WTC11 (cell line): ENCODE measurements around the gene SPAG4. TPM values are rescaled to one million over a fixed set of nuclear protein-coding genes. Genes with fewer than 3 reads are reported as not detected.

ENCODE experiments used
- ATAC-seq: fragments of 200-7000 bp; cut with Tn5 transposase; 2 replicates; pipeline ENCODE4 v1.10.0; 2021; ENCODE audit warnings: mild to moderate bottlenecking, moderate library complexity
- CTCF ChIA-PET: fragments of 300-600 bp; sonication (Branson Sonifier 250); formaldehyde crosslinking; loops from one replicate; lab custom pipeline; 2021; ENCODE audit warnings: antibody characterized with exemption; lab: Charles Lee
- POLR2A ChIA-PET: fragments of 350-600 bp; sonication (Branson Sonifier 250); formaldehyde crosslinking; loops from one replicate; lab custom pipeline; 2021; ENCODE audit warnings: antibody characterized with exemption; lab: Charles Lee
- DNase-seq: peaks from one replicate; pipeline ENCODE4 v3.0.0; 2021; ENCODE audit warnings: low spot score
- H3K27ac Mint-ChIP-seq: 2 replicates; pipeline ENCODE4 v1.8.0; 2021; ENCODE audit warnings: mixed read lengths
- H3K27me3 Mint-ChIP-seq: 2 replicates; pipeline ENCODE4 v1.8.0; 2021; ENCODE audit warnings: low read depth, mild to moderate bottlenecking, moderate library complexity, mixed read lengths
- H3K36me3 Mint-ChIP-seq: 2 replicates; pipeline ENCODE4 v1.8.0; 2021; ENCODE audit warnings: mixed read lengths
- H3K4me1 Mint-ChIP-seq: 2 replicates; pipeline ENCODE4 v1.8.0; 2022; ENCODE audit warnings: mixed read lengths
- H3K4me3 Mint-ChIP-seq: 2 replicates; pipeline ENCODE4 v1.8.0; 2021; ENCODE audit warnings: mild to moderate bottlenecking, moderate library complexity, mixed read lengths
- H3K9me3 Mint-ChIP-seq: 2 replicates; pipeline ENCODE4 v1.8.0; 2021; ENCODE audit warnings: mixed read lengths
- CBFB ChIP-seq: sonication (generic); formaldehyde crosslinking; IDR thresholded peaks from 2 replicates; pipeline ENCODE4 v1.8.1; 2022; ENCODE audit warnings: mild to moderate bottlenecking, low read depth, missing genetic modification reagents
- FOXK1 ChIP-seq: sonication (generic); formaldehyde crosslinking; IDR thresholded peaks from 2 replicates; pipeline ENCODE4 v1.8.0; 2022; ENCODE audit warnings: mild to moderate bottlenecking, moderate library complexity, missing genetic modification reagents
- HMGA2 ChIP-seq: fragments of 250-450 bp; sonication (Bioruptor Pico); IDR thresholded peaks from 2 replicates; pipeline ENCODE4 v1.4.0; 2021; ENCODE audit warnings: mild to moderate bottlenecking, moderate library complexity
- IRF2 ChIP-seq: sonication (generic); formaldehyde crosslinking; IDR thresholded peaks from 2 replicates; pipeline ENCODE4 v1.8.0; 2022; ENCODE audit warnings: low read depth, missing genetic modification reagents, borderline replicate concordance
- JUN ChIP-seq: sonication (generic); formaldehyde crosslinking; IDR thresholded peaks from 2 replicates; pipeline ENCODE4 v1.8.0; 2023; ENCODE audit warnings: mild to moderate bottlenecking, missing genetic modification reagents
- NFE2L1 ChIP-seq: sonication (generic); formaldehyde crosslinking; IDR thresholded peaks from 2 replicates; pipeline ENCODE4 v1.8.1; 2023; ENCODE audit warnings: missing genetic modification reagents
- NR1H2 ChIP-seq: sonication (generic); formaldehyde crosslinking; IDR thresholded peaks from 2 replicates; pipeline ENCODE4 v1.9.0; 2021; ENCODE audit warnings: mild to moderate bottlenecking, moderate library complexity, missing genetic modification reagents
- NR3C1 ChIP-seq: sonication (generic); formaldehyde crosslinking; conservative IDR thresholded peaks from 2 replicates; pipeline ENCODE4 v1.8.1; 2023; ENCODE audit warnings: low read depth, mild to moderate bottlenecking, missing genetic modification reagents
- OVOL2 ChIP-seq: fragments of 250-450 bp; sonication (Bioruptor Pico); IDR thresholded peaks from 2 replicates; pipeline ENCODE4 v1.9.0; 2021; ENCODE audit warnings: mild to moderate bottlenecking, borderline replicate concordance
- PRRX2 ChIP-seq: fragments of 250-450 bp; sonication (Bioruptor Pico); IDR thresholded peaks from 2 replicates; pipeline ENCODE4 v1.8.0; 2021; ENCODE audit warnings: mild to moderate bottlenecking
- RORB ChIP-seq: fragments of 250-450 bp; sonication (Bioruptor Pico); IDR thresholded peaks from 2 replicates; pipeline ENCODE4 v1.9.0; 2021; ENCODE audit warnings: mild to moderate bottlenecking
- SMAD4 ChIP-seq: sonication (generic); formaldehyde crosslinking; IDR thresholded peaks from 2 replicates; pipeline ENCODE4 v1.8.0; 2022; ENCODE audit warnings: mild to moderate bottlenecking, missing genetic modification reagents
- SOX15 ChIP-seq: fragments of 250-450 bp; sonication (Bioruptor Pico); IDR thresholded peaks from 2 replicates; pipeline ENCODE4 v1.9.0; 2021; ENCODE audit warnings: mild to moderate bottlenecking
- TCF7 ChIP-seq: sonication (generic); formaldehyde crosslinking; IDR thresholded peaks from 2 replicates; pipeline ENCODE4 v1.8.0; 2022; ENCODE audit warnings: mild to moderate bottlenecking, low read depth, missing genetic modification reagents, moderate library complexity
- ZNF423 ChIP-seq: fragments of 250-450 bp; sonication (Bioruptor Pico); IDR thresholded peaks from 2 replicates; pipeline ENCODE4 v2.1.2; 2022; ENCODE audit warnings: mild to moderate bottlenecking, moderate library complexity
- total RNA-seq: library from RNA; stranded (reverse); gene quantifications from 3 replicates; pipeline ENCODE4 v1.2.3, GENCODE V29; 2021
- TF ChIP-seq, protein P1 (sequence below): fragments of 250-450 bp; sonication (Bioruptor Pico); conservative IDR thresholded peaks from 2 replicates; pipeline ENCODE4 v1.9.0; 2021; ENCODE audit warnings: mild to moderate bottlenecking
- TF ChIP-seq, protein P2 (sequence below): sonication (generic); formaldehyde crosslinking; IDR thresholded peaks from 2 replicates; pipeline ENCODE4 v1.8.0; 2022; ENCODE audit warnings: mild to moderate bottlenecking, missing genetic modification reagents
- TF ChIP-seq, protein P3 (sequence below): sonication (generic); formaldehyde crosslinking; IDR thresholded peaks from 2 replicates; pipeline ENCODE4 v1.8.1; 2022; ENCODE audit warnings: low read depth, missing genetic modification reagents, borderline replicate concordance
- TF ChIP-seq, protein P4 (sequence below): fragments of 250-450 bp; sonication (Bioruptor Pico); IDR thresholded peaks from 2 replicates; pipeline ENCODE4 v1.9.0; 2021; ENCODE audit warnings: mild to moderate bottlenecking
- TF ChIP-seq, protein P5 (sequence below): sonication (generic); formaldehyde crosslinking; IDR thresholded peaks from 2 replicates; pipeline ENCODE4 v1.8.0; 2022; ENCODE audit warnings: mild to moderate bottlenecking, missing genetic modification reagents
- TF ChIP-seq, protein P6 (sequence below): sonication (generic); formaldehyde crosslinking; IDR thresholded peaks from 2 replicates; pipeline ENCODE4 v1.8.0; 2023; ENCODE audit warnings: mild to moderate bottlenecking, missing genetic modification reagents
- TF ChIP-seq, protein P7 (sequence below): fragments of 250-450 bp; sonication (Bioruptor Pico); IDR thresholded peaks from 2 replicates; pipeline ENCODE4 v1.8.0; 2021; ENCODE audit warnings: mild to moderate bottlenecking
- TF ChIP-seq, protein P8 (sequence below): sonication (generic); formaldehyde crosslinking; IDR thresholded peaks from 2 replicates; pipeline ENCODE4 v1.8.0; 2022; ENCODE audit warnings: missing genetic modification reagents
- TF ChIP-seq, protein P9 (sequence below): sonication (generic); formaldehyde crosslinking; conservative IDR thresholded peaks from 2 replicates; pipeline ENCODE4 v1.8.1; 2022; ENCODE audit warnings: mild to moderate bottlenecking, missing genetic modification reagents

Gene SPAG4
- total RNA-seq, 1 experiment from 2014 or later = 3.5 TPM

DNA sequence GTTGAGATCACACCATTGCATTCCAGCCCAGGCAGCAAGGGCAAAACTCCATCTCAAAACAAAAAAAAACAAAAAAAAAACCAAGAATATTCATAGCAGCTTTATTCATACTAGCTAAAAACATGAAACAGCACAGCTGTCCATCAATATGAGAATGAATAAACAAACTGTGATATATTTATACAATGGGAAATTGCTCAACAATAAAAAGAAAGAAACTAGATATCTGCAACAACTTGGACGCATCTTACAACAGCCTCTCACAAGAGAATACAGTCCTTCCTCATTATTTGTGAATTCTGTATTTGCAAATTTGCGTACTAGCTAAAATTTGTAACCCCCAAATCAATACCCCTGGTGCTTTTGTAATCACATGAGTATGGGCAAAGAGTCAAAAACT, 28.2 kb upstream of the SPAG4 start (continued):
- TF ChIP-seq SMAD4 (CRISPR knock-in tag) = no peak
- TF ChIP-seq, protein P1, sequence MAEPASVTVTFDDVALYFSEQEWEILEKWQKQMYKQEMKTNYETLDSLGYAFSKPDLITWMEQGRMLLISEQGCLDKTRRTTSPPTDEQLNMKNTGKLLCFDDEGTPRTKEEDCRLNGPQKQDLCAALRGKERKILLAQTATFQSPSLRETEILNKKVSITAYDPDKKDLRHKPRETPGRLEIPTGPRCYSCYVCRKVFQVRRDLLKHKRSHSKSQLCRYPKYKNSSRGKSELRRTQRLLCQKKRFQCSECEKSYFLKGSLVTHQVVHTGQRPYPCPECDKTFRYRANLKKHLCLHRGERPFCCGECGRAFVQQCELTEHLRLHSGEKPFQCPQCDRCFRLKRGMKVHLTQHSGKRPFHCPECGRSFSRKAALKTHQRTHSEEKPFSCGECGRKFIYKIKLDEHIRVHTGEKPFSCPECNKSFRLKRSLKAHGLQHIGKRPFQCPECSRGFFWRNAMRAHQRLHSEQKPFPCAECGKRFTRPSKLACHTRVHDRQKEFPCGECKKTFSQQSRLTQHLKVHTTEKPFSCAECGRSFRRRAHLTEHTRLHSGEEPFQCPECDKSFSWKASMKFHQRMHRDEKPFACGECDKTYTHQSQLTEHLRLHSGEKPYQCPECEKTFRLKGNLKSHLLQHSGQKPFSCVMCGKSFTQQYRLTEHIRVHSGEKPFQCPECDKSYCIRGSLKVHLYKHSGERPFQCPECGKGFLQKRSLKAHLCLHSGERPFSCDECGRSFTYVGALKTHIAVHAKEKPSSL (CRISPR knock-in tag) = no peak
- TF ChIP-seq, protein P2, sequence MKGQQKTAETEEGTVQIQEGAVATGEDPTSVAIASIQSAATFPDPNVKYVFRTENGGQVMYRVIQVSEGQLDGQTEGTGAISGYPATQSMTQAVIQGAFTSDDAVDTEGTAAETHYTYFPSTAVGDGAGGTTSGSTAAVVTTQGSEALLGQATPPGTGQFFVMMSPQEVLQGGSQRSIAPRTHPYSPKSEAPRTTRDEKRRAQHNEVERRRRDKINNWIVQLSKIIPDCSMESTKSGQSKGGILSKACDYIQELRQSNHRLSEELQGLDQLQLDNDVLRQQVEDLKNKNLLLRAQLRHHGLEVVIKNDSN (CRISPR knock-in tag) = no peak
- TF ChIP-seq, protein P3, sequence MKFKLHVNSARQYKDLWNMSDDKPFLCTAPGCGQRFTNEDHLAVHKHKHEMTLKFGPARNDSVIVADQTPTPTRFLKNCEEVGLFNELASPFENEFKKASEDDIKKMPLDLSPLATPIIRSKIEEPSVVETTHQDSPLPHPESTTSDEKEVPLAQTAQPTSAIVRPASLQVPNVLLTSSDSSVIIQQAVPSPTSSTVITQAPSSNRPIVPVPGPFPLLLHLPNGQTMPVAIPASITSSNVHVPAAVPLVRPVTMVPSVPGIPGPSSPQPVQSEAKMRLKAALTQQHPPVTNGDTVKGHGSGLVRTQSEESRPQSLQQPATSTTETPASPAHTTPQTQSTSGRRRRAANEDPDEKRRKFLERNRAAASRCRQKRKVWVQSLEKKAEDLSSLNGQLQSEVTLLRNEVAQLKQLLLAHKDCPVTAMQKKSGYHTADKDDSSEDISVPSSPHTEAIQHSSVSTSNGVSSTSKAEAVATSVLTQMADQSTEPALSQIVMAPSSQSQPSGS (CRISPR knock-in tag) = no peak
- no peak for TF ChIP-seq OVOL2 (CRISPR knock-in tag)

DNA sequence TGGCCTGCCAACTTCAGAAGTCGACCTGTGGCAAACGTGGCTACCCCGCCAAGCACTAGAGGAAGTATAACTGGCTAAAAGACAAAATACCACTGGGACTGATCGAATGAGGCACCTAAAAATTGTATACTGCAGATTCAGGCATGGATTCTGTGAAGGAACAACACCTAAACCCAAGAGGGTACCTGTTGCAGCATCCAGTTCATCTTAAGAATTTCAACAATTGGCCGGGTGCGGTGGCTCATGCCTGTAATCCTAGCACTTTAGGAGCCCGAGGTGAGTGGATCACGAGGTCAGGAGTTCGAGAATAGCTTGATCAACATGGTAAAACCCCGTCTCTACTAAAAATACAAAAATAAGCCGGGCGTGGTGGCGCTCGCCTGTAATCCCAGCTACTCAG, 27.2 kb upstream of the SPAG4 start:
- CTCF ChIA-PET = interaction anchor here (1.7 to 2.5 kb wide), 3 partner anchors 16 to 47 kb away, joined by 5 to 11 read pairs (median 8); partner anchors contain the start of gene ERGIC3
- Mint-ChIP-seq H3K9me3 (peaks cover 6% of the 10 kb centered on the region), H3K4me1 (peaks cover 4% of the 10 kb centered on the region; the same call in 1 of the 2 replicates), H3K27me3 (no peaks in the 10 kb centered on the region), H3K36me3 (no peaks in the 10 kb centered on the region), H3K27ac (peak overlapping the region; percentile 82), H3K4me3 (no peak overlapping the region)
- ATAC-seq (no peak), DNase-seq (no peak)
- TF ChIP-seq NR1H2 (CRISPR knock-in tag) (no peak), SOX15 (no peak), FOXK1 (CRISPR knock-in tag) (no peak), PRRX2 (CRISPR knock-in tag) (no peak), JUN (CRISPR knock-in tag) (no peak), NFE2L1 (no peak), ZNF423 (no peak), IRF2 (CRISPR knock-in tag) (no peak), RORB (CRISPR knock-in tag) (no peak), CBFB (no peak), NR3C1 (no peak), HMGA2 (CRISPR knock-in tag) (no peak), TCF7 (no peak)
- TF ChIP-seq, protein P4, sequence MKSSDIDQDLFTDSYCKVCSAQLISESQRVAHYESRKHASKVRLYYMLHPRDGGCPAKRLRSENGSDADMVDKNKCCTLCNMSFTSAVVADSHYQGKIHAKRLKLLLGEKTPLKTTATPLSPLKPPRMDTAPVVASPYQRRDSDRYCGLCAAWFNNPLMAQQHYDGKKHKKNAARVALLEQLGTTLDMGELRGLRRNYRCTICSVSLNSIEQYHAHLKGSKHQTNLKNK = no peak
- TF ChIP-seq, protein P5, sequence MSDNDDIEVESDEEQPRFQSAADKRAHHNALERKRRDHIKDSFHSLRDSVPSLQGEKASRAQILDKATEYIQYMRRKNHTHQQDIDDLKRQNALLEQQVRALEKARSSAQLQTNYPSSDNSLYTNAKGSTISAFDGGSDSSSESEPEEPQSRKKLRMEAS = no peak
- TF ChIP-seq, protein P6, sequence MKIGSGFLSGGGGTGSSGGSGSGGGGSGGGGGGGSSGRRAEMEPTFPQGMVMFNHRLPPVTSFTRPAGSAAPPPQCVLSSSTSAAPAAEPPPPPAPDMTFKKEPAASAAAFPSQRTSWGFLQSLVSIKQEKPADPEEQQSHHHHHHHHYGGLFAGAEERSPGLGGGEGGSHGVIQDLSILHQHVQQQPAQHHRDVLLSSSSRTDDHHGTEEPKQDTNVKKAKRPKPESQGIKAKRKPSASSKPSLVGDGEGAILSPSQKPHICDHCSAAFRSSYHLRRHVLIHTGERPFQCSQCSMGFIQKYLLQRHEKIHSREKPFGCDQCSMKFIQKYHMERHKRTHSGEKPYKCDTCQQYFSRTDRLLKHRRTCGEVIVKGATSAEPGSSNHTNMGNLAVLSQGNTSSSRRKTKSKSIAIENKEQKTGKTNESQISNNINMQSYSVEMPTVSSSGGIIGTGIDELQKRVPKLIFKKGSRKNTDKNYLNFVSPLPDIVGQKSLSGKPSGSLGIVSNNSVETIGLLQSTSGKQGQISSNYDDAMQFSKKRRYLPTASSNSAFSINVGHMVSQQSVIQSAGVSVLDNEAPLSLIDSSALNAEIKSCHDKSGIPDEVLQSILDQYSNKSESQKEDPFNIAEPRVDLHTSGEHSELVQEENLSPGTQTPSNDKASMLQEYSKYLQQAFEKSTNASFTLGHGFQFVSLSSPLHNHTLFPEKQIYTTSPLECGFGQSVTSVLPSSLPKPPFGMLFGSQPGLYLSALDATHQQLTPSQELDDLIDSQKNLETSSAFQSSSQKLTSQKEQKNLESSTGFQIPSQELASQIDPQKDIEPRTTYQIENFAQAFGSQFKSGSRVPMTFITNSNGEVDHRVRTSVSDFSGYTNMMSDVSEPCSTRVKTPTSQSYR (CRISPR knock-in tag) = no peak
- TF ChIP-seq, protein P7, sequence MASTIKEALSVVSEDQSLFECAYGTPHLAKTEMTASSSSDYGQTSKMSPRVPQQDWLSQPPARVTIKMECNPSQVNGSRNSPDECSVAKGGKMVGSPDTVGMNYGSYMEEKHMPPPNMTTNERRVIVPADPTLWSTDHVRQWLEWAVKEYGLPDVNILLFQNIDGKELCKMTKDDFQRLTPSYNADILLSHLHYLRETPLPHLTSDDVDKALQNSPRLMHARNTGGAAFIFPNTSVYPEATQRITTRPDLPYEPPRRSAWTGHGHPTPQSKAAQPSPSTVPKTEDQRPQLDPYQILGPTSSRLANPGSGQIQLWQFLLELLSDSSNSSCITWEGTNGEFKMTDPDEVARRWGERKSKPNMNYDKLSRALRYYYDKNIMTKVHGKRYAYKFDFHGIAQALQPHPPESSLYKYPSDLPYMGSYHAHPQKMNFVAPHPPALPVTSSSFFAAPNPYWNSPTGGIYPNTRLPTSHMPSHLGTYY (CRISPR knock-in tag) = no peak
- TF ChIP-seq, protein P8, sequence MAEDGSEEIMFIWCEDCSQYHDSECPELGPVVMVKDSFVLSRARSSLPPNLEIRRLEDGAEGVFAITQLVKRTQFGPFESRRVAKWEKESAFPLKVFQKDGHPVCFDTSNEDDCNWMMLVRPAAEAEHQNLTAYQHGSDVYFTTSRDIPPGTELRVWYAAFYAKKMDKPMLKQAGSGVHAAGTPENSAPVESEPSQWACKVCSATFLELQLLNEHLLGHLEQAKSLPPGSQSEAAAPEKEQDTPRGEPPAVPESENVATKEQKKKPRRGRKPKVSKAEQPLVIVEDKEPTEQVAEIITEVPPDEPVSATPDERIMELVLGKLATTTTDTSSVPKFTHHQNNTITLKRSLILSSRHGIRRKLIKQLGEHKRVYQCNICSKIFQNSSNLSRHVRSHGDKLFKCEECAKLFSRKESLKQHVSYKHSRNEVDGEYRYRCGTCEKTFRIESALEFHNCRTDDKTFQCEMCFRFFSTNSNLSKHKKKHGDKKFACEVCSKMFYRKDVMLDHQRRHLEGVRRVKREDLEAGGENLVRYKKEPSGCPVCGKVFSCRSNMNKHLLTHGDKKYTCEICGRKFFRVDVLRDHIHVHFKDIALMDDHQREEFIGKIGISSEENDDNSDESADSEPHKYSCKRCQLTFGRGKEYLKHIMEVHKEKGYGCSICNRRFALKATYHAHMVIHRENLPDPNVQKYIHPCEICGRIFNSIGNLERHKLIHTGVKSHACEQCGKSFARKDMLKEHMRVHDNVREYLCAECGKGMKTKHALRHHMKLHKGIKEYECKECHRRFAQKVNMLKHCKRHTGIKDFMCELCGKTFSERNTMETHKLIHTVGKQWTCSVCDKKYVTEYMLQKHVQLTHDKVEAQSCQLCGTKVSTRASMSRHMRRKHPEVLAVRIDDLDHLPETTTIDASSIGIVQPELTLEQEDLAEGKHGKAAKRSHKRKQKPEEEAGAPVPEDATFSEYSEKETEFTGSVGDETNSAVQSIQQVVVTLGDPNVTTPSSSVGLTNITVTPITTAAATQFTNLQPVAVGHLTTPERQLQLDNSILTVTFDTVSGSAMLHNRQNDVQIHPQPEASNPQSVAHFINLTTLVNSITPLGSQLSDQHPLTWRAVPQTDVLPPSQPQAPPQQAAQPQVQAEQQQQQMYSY = no peak
- TF ChIP-seq, protein P9, sequence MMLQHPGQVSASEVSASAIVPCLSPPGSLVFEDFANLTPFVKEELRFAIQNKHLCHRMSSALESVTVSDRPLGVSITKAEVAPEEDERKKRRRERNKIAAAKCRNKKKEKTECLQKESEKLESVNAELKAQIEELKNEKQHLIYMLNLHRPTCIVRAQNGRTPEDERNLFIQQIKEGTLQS (CRISPR knock-in tag) = no peak
- POLR2A ChIA-PET = interaction anchor here (0.9 kb wide), 1 partner anchor 9 kb away, joined by 8 read pairs; no protein-coding TSS in a partner anchor
